Stomach (tissue), 9 donors: ENCODE results near the gene ABR. TPM values are rescaled to one million over a fixed set of nuclear protein-coding genes. Genes with fewer than 3 reads are reported as not detected.
"Not testable (repeated sequence)": the region's sequence is repeated elsewhere in the genome, so short reads cannot be mapped to it uniquely, and the experiment has no call there.

Source experiments
- DNase-seq, 2 donors: peaks; one replicate each; pipeline versions ENCODE4 v3.0.0 to v3.0.0-alpha.2; 2013 to 2019
- H3K27ac ChIP-seq, 5 donors: fragments of 200-600 bp in 4 of 5; sonication (generic) in 4 of 5; one replicate each; pipeline ENCODE4 v1.5.1; 2013 to 2019; ENCODE audit warnings: mild to moderate bottlenecking in 1 of 5, moderate library complexity in 1 of 5
- H3K27me3 ChIP-seq, 3 donors: fragments of 200-600 bp; sonication (generic); one replicate each; pipeline ENCODE4 v1.5.1; 2017 to 2019; ENCODE audit warnings: mixed run types in 1 of 3
- H3K36me3 ChIP-seq, 4 donors: fragments of 200-600 bp; sonication (generic); 1 replicate in 3 of 4; 2 replicates in 1 of 4; pipeline ENCODE4 v1.5.1; 2016 to 2019
- H3K4me1 ChIP-seq, 4 donors: fragments of 200-600 bp; sonication (generic); one replicate each; pipeline ENCODE4 v1.5.1; 2016 to 2019
- H3K4me3 ChIP-seq, 4 donors: fragments of 200-600 bp; sonication (generic) in 3 of 4; one replicate each; pipeline ENCODE4 v1.5.1; 2016 to 2019; ENCODE audit warnings: mild to moderate bottlenecking in 1 of 4
- H3K9me3 ChIP-seq, 4 donors: fragments of 200-600 bp; sonication (generic); one replicate each; pipeline ENCODE4 v1.5.1; 2016 to 2019
- CTCF ChIP-seq, 7 experiments: fragments of 450-650 bp in 4 of 7; fragments of 200-600 bp in 3 of 7; sonication (generic) in 3 of 7; IDR thresholded peaks; one replicate each; pipeline ENCODE4 v1.5.1; 2016 to 2019; ENCODE audit warnings: antibody characterized with exemption in 7 of 7, control low read depth in 2 of 7, mild to moderate bottlenecking in 1 of 7
- EP300 ChIP-seq: sonication (generic); formaldehyde crosslinking; IDR thresholded peaks from one replicate; pipeline ENCODE4 v1.6.1; 2017; ENCODE audit warnings: antibody characterized with exemption
- POLR2A ChIP-seq, 4 donors: fragments of 450-650 bp; IDR thresholded peaks; one replicate each; pipeline ENCODE4 v1.6.1; 2016; ENCODE audit warnings: antibody characterized with exemption in 4 of 4, control low read depth in 2 of 4, mild to moderate bottlenecking in 1 of 4, moderate library complexity in 1 of 4
- POLR2AphosphoS5 ChIP-seq, 3 donors: sonication (generic); formaldehyde crosslinking; IDR thresholded peaks; one replicate each; pipeline ENCODE4 v1.6.1; 2016; ENCODE audit warnings: antibody characterized with exemption in 3 of 3
- WGBS, 5 donors: extraction: QIAGEN DNeasy Blood & Tissue Kit in 3 of 5; methylation state at CpG; one replicate each; pipeline versions ENCODE4 v1.1.5 to v1.1.7; 2013 to 2018; 5-methylcytosine and 5-hydroxymethylcytosine counted together
- intact Hi-C: fragments of 100-400 bp; cut with DNase I; formaldehyde crosslinking; loops from one replicate; pipeline ENCODE4 v1.15.1; 2023; ENCODE audit warnings: low total_unique reads
- polyA plus RNA-seq, 3 donors: library from polyadenylated mRNA; stranded (reverse); fragments of 200-250 nt; gene quantifications; one replicate each; pipeline ENCODE4 v1.2.3, GENCODE V29; 2013
- total RNA-seq, 5 donors: library from RNA; depleted of rRNA; stranded (reverse); fragments of >200 nt; gene quantifications; one replicate each; pipeline versions ENCODE4 v1.1.0 to v1.2.3, GENCODE V29; 2014 to 2016
- donor health status: healthy with polysubstance abuse.
- donor health status: Bipolar disorder and iron deficiency.
- donor health status: healthy.

ABR gene
- total and polyA plus RNA-seq, 8 donors, result 28.3 to 1,523 (median 73.4) TPM

DNA sequence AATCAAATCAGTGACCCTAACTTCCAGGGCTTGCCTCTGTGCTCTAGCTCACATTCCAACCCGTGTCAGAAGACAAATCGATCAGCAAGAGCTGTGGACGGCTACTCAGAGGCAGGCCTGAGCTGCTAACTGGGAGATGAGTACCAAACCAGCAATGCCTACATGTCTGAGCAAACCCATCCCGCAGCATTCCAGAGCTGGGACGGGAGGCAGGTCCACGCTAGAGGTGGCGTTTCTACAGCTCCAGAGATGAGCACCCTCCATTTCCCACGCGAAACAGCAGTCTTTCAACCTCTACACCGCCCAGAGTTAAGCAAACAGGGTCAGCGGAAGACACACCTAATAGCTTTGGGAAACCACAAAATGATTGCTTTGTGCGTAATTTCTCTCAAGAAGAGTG, 206.7 kb downstream of the ABR start:
- Histone ChIP-seq H3K27ac (peak overlapping the region in 1 of 5 donors; percentile 84), H3K27me3 (peaks cover 0 to 15% (median 4%) of the 10 kb centered on the region in 3 donors), H3K36me3 (no peaks in the 10 kb centered on the region), H3K9me3 (no peaks in the 10 kb centered on the region), H3K4me3 (no peak overlapping the region), H3K4me1 (peaks cover 0 to 60% (median 34%) of the 10 kb centered on the region in 4 donors)
- intact Hi-C loops, result no loop called here
- TF ChIP-seq CTCF (IDR thresholded peaks at IDR 0.05) (no peak), POLR2A (IDR thresholded peaks at IDR 0.05) (no peak), POLR2AphosphoS5 (IDR thresholded peaks at IDR 0.05) (no peak), EP300 (no peak)
- no peak for DNase-seq
- 63 to 78% (median 72%) methylated on average over 10 to 12 of the region's 12 CpGs for WGBS, 5 donors

DNA sequence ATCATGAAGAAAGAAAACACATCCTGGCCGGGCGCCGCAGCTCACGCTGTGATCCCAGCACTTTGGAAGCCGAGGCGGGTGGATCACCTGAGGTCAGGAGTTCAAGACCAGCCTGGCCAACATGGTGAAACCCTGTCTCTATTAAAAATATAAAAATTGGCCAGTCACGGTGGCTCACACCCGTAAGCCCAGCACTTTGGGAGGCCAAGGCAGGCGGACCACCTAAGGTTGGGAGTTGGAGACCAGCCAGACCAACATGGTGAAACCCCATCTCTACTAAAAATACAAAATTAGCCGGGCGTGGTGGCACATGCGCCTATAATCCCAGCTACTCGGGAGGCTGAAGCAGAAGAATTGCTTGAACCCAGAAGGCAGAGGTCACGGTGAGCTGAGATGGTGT, 207.9 kb downstream of the ABR start:
- H3K27ac ChIP-seq, result peak overlapping the region in 1 of 5 donors; percentile 84
- H3K36me3 ChIP-seq, H3K9me3 ChIP-seq, intact Hi-C loops, DNase-seq, H3K27me3 ChIP-seq, H3K4me3 ChIP-seq: not testable (repeated sequence)
- WGBS, 5 donors, result 83 to 94% (median 93%) methylated on average over 14 of the region's 14 CpGs
- peaks cover 0 to 49% (median 28%) of the 10 kb centered on the region in 4 donors for H3K4me1 ChIP-seq

- H3K27ac ChIP-seq, result peak overlapping the region in 3 of 5 donors; percentile 55 to 84 (median 73)
- H3K4me1 ChIP-seq, result peaks cover 0 to 40% (median 21%) of the 10 kb centered on the region in 4 donors
- intact Hi-C loops, result no loop called here
- H3K4me3 ChIP-seq, result peak overlapping the region in 3 of 4 donors; percentile 11 to 23 (median 22)
- 36 to 54% (median 46%) methylated on average over 9 of the region's 9 CpGs for WGBS, 5 donors
- DNase-seq, result no peak
- no peak for TF ChIP-seq POLR2AphosphoS5 (IDR thresholded peaks at IDR 0.05)
- H3K27me3 ChIP-seq, result no peaks in the 10 kb centered on the region
- H3K36me3 ChIP-seq, result no peaks in the 10 kb centered on the region
- no peaks in the 10 kb centered on the region for H3K9me3 ChIP-seq
Observed at GRCh38 chr17:970364-970763, 209.4 kb downstream of the ABR start.

GRCh38 chr17:969811-970355, 209.9 kb downstream of the ABR start:
- TF ChIP-seq POLR2AphosphoS5 (IDR thresholded peaks at IDR 0.05), result peak in 1 of 3 donors; percentile 60
- TF ChIP-seq POLR2A (IDR thresholded peaks at IDR 0.05), result no peak
- Histone ChIP-seq H3K4me1 (peaks cover 0 to 41% (median 22%) of the 10 kb centered on the region in 4 donors), H3K36me3 (no peaks in the 10 kb centered on the region), H3K4me3 (peak overlapping the region in 3 of 4 donors; percentile 11 to 23 (median 22)), H3K9me3 (no peaks in the 10 kb centered on the region), H3K27ac (peak overlapping the region in 3 of 5 donors; percentile 55 to 84 (median 73)), H3K27me3 (no peaks in the 10 kb centered on the region)
- WGBS, 5 donors, result 21 to 37% (median 28%) methylated on average over 18 of the region's 18 CpGs
- intact Hi-C loops, result no loop called here
- peak in 1 of 2 donors; percentile 65 for DNase-seq

DNA sequence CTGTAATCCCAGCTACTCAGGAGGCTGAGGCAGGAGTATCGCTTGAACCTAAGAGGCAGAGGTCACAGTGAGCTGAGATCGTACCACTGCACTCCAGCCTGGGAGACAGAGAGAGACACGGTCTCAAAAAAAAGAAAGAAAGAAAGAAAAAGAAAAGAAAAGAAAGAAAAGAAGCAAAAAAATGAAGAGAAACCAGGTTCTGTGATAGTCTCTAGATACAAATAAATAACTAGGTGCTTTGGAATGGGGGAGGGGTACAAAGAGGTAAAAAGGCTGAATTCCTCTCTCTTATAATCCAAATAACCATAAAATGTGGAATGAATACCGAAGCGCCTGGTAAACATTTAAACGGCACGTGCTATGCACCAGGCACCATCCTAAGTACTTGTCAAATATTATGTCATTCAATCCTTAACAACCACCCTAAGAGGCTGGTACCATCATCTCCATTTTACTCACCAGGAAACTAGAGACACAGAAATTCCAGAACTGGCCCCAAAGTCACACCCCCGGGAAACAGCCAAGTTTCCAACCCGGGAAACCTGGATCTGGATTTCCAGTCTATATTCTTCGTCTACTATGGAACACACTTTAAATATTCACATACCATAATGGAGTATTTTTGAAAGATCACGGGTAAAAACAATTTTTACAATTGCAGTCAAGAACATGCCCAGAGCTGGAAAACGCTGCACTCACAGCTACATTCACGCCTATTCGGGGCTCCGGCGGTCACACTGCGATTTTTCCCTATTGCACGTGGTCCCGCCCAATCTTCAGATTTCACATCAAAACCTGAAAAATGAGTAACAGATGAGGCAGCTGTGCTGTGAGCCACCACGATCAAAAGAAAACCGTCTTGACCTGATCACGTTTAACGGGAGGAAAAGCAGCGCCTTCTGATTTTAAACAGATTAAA, 210.7 kb downstream of the ABR start:
- TF ChIP-seq POLR2A (IDR thresholded peaks at IDR 0.05), result no peak
- no peak for TF ChIP-seq POLR2AphosphoS5 (IDR thresholded peaks at IDR 0.05)
- TF ChIP-seq EP300, result no peak
- TF ChIP-seq CTCF (IDR thresholded peaks at IDR 0.05), result no peak
- no peaks in the 10 kb centered on the region for H3K36me3 ChIP-seq
- no peaks in the 10 kb centered on the region for H3K27me3 ChIP-seq
- WGBS, 5 donors, result 69 to 78% (median 71%) methylated on average over 24 of the region's 24 CpGs
- no peaks in the 10 kb centered on the region for H3K9me3 ChIP-seq
- H3K4me1 ChIP-seq, result peaks cover 0 to 49% (median 24%) of the 10 kb centered on the region in 4 donors
- H3K4me3 ChIP-seq, result peak overlapping the region in 2 of 4 donors; percentile 22 to 23
- DNase-seq, result no peak
- intact Hi-C loops, result no loop called here
- H3K27ac ChIP-seq, result peak overlapping the region in 3 of 5 donors; percentile 55 to 84 (median 73)
